Measurements from ENCODE around the gene SCAF8. TPM values are rescaled to one million over a fixed set of nuclear protein-coding genes. Genes with fewer than 3 reads are reported as not detected.
"Not testable (repeated sequence)": the region's sequence is repeated elsewhere in the genome, so short reads cannot be mapped to it uniquely, and the experiment has no call there.

SCAF8 gene
- total and polyA plus RNA-seq, 7 donors = 9.0 to 46.3 (median 37.1) TPM

DNA sequence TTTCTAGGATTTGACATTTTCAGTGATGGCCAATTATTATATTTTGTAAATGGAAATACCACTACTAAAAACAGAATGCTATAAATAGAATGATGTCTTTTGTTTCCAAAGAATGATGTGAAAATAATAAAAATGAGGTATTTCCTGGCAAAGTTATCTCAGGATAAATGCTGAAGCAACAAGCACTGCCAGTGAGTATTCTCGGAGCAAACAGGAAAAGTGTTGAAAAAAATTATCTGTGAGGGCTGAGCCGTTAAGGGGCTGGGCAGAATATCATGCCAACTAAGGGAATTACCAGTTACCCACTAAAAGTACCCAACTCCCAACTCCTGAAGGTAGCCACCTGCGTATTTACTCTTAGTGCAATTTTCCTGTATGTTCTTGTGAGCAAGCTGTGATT, 23.6 kb upstream of the SCAF8 start:
- Histone ChIP-seq H3K4me1 (no peaks in the 10 kb centered on the region), H3K9me3 (no peaks in the 10 kb centered on the region), H3K36me3 (no peaks in the 10 kb centered on the region), H3K4me3 (no peak overlapping the region), H3K27ac (no peak overlapping the region), H3K27me3 (no peaks in the 10 kb centered on the region)
- TF ChIP-seq POLR2AphosphoS5 (IDR thresholded peaks at IDR 0.05) (no peak), EP300 (IDR thresholded peaks at IDR 0.05) (no peak), POLR2A (IDR thresholded peaks at IDR 0.05) (no peak)
- TF ChIP-seq, protein P1, sequence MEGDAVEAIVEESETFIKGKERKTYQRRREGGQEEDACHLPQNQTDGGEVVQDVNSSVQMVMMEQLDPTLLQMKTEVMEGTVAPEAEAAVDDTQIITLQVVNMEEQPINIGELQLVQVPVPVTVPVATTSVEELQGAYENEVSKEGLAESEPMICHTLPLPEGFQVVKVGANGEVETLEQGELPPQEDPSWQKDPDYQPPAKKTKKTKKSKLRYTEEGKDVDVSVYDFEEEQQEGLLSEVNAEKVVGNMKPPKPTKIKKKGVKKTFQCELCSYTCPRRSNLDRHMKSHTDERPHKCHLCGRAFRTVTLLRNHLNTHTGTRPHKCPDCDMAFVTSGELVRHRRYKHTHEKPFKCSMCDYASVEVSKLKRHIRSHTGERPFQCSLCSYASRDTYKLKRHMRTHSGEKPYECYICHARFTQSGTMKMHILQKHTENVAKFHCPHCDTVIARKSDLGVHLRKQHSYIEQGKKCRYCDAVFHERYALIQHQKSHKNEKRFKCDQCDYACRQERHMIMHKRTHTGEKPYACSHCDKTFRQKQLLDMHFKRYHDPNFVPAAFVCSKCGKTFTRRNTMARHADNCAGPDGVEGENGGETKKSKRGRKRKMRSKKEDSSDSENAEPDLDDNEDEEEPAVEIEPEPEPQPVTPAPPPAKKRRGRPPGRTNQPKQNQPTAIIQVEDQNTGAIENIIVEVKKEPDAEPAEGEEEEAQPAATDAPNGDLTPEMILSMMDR (IDR thresholded peaks at IDR 0.05) = no peak
- WGBS, 2 donors = 11 to 45% methylated on average over 3 of the region's 3 CpGs
- intact Hi-C loops (cut with DNase I) = no loop called here
- DNase-seq = no peak

DNA sequence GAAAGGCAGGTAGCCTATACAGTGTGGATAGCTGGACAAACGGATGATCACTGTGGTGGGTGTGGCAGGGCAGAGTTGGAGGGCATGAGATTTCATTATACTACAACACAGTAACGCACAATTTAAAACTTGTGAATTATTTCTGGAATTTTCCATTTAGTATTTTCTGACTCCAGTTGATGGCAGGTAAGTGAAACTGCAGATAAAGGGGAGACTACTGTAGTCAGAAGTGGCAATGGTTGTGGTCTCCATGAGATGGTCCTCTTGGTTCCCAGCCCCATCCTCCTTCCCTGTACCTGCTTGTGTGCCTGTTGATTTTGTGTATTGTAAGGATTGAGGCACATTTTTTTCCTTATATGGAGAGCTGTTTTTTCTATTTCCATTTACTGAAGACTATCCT, 22.5 kb upstream of the SCAF8 start:
- 77 to 92% methylated on average over 2 of the region's 2 CpGs for WGBS, 2 donors

DNA sequence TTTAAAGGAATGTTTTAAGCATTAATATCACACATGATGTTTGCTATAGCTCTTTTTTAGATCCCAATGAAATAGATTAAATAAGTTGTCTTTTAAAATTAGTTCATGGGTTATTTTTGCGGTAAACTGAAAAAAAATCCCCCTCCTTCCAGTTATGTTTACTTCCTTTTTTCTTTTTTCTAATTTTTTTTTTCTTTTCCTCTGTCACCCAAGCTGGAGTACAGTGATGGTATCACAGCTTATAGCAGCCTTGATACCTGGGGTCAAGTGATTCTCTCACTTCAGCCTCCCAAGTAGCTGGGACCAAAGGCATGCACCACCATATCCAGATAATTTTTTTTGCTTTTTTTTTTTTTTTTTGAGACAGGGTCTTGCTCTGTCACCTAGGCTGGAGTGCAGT, 17.8 kb upstream of the SCAF8 start:
- intact Hi-C loops (cut with DNase I) = no loop called here
- WGBS, 2 donors = 61 to 98% methylated on average over 1 of the region's 1 CpG

More for the DNA sequence above, 22.5 kb upstream of the SCAF8 start:
- H3K9me3 ChIP-seq = no peaks in the 10 kb centered on the region
- TF ChIP-seq EP300 (IDR thresholded peaks at IDR 0.05) (no peak), POLR2AphosphoS5 (IDR thresholded peaks at IDR 0.05) (no peak), POLR2A (IDR thresholded peaks at IDR 0.05) (no peak)
- TF ChIP-seq, protein P1 (IDR thresholded peaks at IDR 0.05) = no peak
- H3K36me3 ChIP-seq = no peaks in the 10 kb centered on the region
- H3K4me3 ChIP-seq = no peak overlapping the region
- H3K27ac ChIP-seq = no peak overlapping the region
- DNase-seq = no peak
- H3K27me3 ChIP-seq = no peaks in the 10 kb centered on the region
- intact Hi-C loops (cut with DNase I) = no loop called here
- H3K4me1 ChIP-seq = no peaks in the 10 kb centered on the region

DNA sequence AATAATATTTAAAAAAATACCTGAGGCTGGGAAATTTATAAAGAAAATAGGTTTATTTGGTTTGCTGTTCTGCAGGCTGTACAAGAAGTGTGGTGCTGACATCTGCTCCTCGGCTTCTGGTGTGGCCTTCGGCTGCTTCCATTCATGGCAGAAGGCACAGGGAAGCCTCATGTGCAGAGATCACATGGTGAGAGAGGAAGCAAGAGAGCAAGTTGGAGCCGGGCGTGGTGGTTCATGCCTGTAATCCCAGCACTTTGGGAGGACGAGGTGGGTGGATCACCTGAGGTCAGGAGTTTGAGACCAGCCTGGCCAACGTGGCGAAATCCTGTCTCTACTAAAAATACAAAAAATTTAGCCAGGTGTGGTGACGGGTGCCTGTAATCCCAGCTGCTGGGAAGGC, 16.9 kb upstream of the SCAF8 start:
- H3K9me3 ChIP-seq; H3K36me3 ChIP-seq; H3K27ac ChIP-seq; H3K4me3 ChIP-seq; H3K27me3 ChIP-seq; H3K4me1 ChIP-seq; intact Hi-C loops (cut with DNase I); DNase-seq: not testable (repeated sequence)
- WGBS, 2 donors = 42 to 83% methylated on average over 8 of the region's 8 CpGs

More for the DNA sequence above, 17.8 kb upstream of the SCAF8 start:
- no peak overlapping the region for H3K4me3 ChIP-seq
- H3K36me3 ChIP-seq = no peaks in the 10 kb centered on the region
- no peak for DNase-seq
- H3K27ac ChIP-seq = no peak overlapping the region
- peaks cover 0 to 8% (median under 1%) of the 10 kb centered on the region in 4 donors for H3K9me3 ChIP-seq
- no peaks in the 10 kb centered on the region for H3K27me3 ChIP-seq
- H3K4me1 ChIP-seq = no peaks in the 10 kb centered on the region
- TF ChIP-seq, protein P1 (IDR thresholded peaks at IDR 0.05) = no peak
- no peak for TF ChIP-seq EP300 (IDR thresholded peaks at IDR 0.05)
- no peak for TF ChIP-seq POLR2A (IDR thresholded peaks at IDR 0.05)
- TF ChIP-seq POLR2AphosphoS5 (IDR thresholded peaks at IDR 0.05) = no peak

DNA sequence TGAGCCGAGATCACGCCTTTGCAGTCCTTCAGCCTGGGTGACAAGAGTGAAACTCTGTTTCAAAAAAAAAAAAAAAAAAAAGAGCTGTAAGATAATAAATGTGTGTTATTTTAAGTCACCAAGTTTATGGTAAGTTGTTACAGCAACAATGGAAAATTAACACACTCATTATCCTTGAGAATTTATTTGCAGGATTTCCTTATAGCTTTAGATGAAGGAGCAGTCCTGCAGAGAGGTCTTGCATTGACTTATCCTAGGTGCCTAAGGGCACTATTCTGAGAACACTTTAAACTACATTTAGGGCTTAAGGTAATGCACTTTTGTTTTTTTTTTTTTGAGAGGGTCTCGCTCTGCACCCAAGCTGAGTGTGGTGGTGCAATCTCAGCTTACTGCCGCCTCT, 13.8 kb upstream of the SCAF8 start:
- Histone ChIP-seq H3K4me3 (no peak overlapping the region), H3K27me3 (no peaks in the 10 kb centered on the region), H3K9me3 (peaks cover 0 to 8% (median under 1%) of the 10 kb centered on the region in 4 donors), H3K4me1 (no peaks in the 10 kb centered on the region), H3K27ac (no peak overlapping the region), H3K36me3 (no peaks in the 10 kb centered on the region)
- TF ChIP-seq, protein P1 (IDR thresholded peaks at IDR 0.05) = no peak
- TF ChIP-seq POLR2A (IDR thresholded peaks at IDR 0.05) (no peak), POLR2AphosphoS5 (IDR thresholded peaks at IDR 0.05) (no peak), EP300 (IDR thresholded peaks at IDR 0.05) (no peak)
- intact Hi-C loops (cut with DNase I) = no loop called here
- 21 to 76% methylated on average over 4 of the region's 4 CpGs for WGBS, 2 donors
- DNase-seq = no peak

All from sigmoid colon (tissue), 7 donors.